Stromal cell of bone marrow (primary cell): ENCODE results near the gene GRHL1.
A peak's percentile ranks its signal among the peaks of the same experiment; 100 is the strongest.
"Not testable (repeated sequence)": the region's sequence is repeated elsewhere in the genome, so short reads cannot be mapped to it uniquely, and the experiment has no call there.

Experiments used
- DNase-seq: peaks from one replicate; pipeline ENCODE4 v3.0.0-alpha.2; 2012; ENCODE audit warnings: low read depth

Gene GRHL1

DNA sequence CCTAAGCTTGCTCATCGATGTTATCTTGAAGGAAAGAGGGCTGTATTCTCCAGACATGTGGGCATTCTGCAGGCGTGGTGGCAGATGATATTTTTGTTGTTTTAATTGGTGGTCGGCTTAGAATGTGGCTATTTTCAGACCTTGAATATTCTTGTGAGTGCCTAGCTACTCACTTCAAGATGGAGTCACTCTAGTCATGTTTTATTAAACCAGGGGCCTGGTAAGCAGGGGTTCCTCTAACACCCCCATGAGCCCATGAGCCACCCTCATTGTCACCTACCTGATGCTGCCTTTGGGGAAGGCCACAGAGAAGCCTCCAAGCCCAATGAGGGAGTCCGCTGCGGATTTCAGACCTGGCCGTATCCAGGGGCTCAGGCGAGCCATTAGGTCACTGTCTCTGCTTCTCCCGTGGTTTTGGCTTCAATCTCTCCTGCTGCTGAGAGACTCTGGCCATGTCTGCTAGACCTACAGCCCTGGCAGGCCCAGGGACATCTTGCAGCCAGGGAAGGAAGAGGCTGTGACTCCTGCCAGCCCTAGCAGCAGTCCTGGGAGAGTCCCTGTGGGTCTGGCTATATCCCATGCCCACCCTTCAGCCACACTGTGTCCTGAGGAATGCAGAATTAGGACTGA lies 75.6 kb downstream of the GRHL1 start:
- DNase-seq: no peak

DNA sequence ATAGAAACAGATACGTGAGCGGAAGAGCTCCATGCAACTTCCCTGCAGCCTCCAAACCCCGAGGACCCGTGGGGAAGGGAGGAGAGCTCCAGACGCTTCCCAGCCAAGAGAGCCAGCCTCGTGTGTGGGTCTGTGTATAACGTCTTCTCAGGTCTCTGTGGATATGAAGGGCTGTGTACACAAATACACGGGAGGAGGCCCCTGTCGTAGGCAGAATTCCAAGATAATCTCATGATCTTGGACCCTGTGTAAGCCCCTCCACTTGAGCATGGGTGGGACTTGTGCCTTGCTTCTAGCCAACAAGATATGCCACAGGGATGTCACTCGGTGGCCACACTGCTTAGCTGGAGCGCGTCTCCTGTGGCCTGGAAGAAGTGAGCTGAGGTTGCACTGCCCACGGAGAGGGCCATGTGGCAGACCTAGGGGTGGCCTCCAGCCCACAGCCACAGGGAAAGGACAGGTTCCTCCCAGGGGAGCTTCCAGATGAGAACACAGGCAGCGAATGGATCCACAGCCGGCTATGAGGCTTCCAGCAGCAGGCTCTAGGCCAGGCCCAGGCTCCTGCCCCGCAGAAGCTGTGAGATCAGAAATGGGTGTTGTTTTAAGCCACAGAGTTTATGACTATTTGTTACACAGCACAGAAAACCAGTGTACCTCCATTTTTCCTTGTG lies 76.3 kb downstream of the GRHL1 start:
- DNase-seq: no peak

- no peak for DNase-seq
Measured at GRCh38 chr2:10028407-10028987, 77.0 kb downstream of the GRHL1 start.

- DNase-seq: no peak
Measured at GRCh38 chr2:10028988-10029874, 77.7 kb downstream of the GRHL1 start.

- DNase-seq: no peak
Measured at GRCh38 chr2:10029875-10030223, 78.4 kb downstream of the GRHL1 start.

GRCh38 chr2:10030311-10030736 lies 78.8 kb downstream of the GRHL1 start:
- DNase-seq: no peak

DNA sequence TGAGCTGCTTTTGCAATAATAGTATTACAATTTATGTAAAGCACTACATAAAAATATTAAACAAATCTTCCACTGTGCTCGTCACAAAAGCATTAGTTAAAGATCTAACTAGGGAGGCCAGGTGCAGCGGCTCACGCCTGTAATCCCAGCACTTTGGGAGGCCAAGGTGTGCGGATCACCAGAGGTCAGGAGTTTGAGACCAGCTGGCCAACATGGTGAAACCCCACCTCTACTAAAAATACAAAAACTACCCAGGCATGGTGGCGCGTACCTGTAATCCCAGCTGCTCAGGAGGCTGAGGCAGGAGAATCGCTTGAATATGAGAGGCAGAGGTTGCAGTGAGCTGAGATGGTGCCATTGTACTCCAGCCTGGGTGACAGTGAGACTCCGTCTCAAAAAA lies 79.3 kb downstream of the GRHL1 start:
- not testable (repeated sequence) for DNase-seq

GRCh38 chr2:10031886-10032745 lies 80.6 kb downstream of the GRHL1 start:
- DNase-seq: no peak

DNA sequence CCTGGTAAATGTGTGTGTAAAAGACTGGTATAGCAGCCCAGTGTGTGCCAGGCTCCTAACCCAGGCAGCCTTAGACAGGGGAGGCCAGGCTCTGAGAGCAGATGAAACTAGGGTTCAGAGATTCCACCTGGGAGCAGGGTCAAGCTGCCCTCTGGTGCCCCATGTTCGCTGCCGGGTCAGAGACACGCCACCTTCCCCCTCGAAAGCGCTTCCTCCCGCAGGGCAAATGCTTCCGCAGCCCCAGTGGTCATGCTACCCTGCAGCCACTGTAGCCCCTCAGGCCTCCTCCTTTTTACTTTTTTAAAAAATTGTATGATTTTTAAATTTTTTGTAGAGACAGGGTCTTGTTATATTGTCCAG lies 81.2 kb downstream of the GRHL1 start:
- DNase-seq: no peak

- DNase-seq: no peak
Measured at GRCh38 chr2:10033251-10034006, 81.9 kb downstream of the GRHL1 start.

DNA sequence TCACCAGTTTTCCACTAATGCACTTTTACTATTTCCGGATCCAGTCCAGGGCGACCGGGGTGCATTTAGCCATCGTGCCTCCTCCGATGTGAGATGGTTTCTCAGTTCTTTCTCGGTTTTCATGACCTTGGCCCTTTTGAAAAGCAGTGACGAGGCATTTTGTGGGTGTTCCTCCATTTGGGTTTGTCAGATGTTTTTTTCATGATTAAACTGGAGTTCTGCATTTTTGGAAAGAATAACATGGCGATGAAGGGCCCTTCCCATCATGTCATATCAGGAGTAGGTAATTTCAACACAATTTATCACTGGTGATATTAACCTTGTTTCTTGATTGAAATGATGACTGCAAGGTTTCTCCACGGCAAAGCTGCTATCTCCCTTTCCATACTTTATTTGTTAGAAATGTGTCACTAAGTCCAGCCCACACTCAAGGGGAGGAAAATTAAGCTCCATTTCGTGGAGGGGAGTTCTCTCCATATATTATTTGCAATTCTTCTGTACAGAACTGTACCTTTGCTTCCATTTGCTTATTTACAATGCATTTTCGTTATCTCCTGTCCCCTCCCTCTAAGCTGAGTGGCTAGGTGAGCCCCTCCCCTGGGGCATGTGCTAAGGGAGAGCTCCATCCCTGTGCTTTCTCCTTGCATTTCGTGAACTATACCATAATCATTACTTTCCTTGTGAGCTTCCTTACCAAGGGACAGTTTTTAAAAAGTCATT lies 83.0 kb downstream of the GRHL1 start:
- no peak for DNase-seq

DNA sequence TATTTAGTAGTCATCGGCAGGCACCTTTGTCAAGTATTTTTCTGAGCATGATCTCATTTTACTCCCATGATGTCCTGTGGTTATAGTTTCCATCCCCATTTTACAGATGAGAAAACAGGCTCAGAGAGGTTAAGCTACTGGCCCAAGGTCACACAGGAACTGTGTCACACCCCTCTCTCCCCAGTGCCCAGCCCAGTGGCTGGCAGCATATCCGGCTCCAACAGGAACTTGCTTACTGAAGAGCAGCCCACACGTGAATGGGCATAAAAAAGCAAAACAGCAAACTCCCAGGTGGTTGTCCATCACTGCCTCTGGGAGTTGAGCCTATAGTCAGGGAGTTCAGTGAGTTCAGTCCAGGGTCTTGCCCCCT lies 83.5 kb downstream of the GRHL1 start:
- DNase-seq: no peak

DNA sequence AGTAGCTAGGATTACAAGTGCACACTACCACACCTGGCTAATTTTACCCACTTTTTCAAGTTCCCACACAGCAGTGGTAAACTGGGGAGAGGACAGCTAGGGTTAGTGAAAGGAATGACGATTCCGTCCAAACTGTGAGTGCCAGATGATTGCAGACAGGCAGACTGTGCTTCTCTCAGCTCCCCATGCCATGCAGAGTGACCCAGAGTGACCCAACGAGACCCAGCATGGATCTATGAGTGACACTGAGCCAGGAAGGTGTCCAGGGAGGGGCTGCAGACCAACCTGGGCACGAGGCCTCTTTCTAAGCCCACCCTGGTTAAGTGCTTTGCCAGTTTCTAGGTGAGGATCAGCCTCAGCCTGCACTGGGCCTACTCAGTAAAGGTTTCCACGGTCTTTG lies 84.1 kb downstream of the GRHL1 start:
- no peak for DNase-seq

DNA sequence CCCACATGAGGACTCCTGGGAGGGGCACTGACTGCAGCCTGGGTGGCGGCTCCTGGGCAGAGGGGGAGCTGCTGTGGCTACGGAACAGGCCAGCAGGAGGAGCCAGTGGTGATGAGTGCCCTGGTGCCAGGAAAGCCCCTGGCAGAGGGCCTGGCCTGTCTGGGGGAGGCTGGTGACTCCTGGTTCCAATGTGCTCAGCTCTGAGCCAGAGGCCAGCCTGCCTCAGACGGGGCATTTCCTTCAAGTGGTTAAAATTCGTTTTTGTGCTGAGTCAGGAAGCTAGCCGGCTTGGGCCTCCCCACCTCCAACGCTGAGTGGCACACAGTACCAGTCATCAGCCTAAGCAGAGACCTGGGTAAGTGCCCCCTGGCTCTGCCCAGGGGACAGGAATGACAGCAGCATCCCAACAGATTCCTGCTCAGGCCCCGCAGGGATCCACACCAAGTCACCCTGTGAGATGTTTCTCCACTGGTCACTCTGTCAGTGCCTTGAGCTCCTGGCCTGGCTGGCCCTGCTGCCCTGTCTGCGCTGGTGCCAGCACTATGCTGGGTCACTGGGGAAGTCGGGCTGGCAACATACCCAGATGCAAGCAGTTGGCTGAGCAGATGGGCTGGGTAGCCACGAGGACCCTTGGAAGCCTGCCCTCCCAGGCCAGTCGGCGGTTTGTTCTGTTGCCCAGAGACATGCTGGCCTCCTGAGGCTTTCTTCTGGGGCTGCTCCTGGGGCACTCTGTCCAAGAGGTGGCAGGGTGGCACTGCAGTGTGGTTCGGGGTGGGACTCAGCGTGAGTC lies 84.8 kb downstream of the GRHL1 start:
- DNase-seq: peak; percentile 60

GRCh38 chr2:10038123-10038522 lies 86.6 kb downstream of the GRHL1 start:
- DNase-seq: no peak

DNA sequence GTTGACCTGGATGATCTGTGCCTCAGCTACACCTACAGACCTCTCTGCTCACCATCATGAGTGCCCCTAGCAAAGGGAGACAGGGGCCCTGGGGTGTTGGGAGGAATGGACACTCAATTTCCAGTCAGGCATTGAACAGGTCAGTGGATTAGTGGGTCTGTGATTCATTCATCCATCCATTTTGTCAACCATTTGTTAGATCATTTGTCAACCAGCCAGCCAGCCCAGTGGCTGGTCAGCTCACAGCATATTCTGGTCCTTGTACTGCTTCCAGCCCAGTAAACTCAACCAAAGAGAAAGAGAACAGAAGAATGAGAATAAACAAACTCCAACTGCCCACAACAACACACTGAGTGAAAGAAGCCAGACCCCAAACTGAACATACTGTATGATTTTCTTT lies 87.2 kb downstream of the GRHL1 start:
- DNase-seq: peak; percentile 37

DNA sequence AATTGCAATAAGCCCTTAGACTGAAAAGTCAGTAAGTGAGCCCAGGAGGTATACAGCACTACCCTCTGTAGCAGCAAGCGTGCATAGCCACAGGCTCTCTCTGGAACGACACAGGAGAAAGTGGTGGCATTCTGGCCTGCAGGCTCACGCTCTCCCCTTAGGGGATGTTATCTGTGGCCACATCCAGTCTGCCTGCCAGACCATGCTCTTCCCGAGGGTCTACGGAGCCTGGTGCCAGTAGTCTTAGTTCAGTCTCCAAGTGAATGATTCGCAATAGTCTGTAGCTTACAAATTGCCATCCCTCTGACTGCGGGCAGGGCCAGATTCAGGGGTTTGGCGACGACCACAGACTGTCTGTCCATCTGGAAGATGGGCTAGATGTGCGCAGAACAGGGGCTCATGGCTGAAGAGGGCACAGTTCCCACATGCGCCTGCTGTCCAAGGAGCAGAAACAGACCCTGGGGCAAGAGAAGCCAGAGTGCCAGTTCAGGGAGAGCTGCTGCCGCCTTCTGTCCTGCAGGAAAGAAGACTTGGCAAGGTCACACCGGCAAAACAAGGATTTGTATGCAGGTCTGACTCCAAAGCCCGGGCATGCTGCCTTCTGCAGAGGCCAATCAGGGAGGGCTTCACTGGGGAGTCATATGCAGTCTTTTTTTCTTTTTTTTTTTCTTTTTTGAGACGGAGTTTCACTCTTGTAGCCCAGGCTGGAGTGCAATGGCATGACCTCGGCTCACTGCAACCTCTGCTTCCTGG lies 88.3 kb downstream of the GRHL1 start:
- peak; percentile 31 for DNase-seq

DNA sequence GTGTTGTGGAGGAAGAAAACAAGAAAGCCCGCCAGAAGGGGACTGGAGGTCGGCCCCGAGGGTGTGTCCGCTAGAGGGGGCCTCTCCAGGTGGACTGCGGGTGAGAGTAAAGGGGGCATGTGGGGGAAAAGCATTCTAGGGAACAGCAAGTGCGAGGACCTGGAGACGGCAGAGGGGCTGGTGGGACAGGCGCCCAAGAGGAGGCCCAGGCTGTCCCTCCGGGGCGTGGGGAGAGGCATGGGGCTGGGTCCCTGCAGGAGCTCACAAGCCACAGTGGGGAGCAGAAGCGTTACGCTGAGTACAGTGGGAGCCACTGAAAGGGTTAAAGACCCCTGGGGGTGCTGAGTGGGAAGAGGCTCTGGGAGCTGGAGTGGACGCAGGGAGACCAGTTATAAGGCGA lies 90.2 kb downstream of the GRHL1 start:
- DNase-seq: no peak
